Caco-2 (cell line): ENCODE measurements around the gene UBXN10. TPM values are rescaled to one million over a fixed set of nuclear protein-coding genes. Genes with fewer than 3 reads are reported as not detected.

Experiments used
- BruUV-seq: library from RNA; stranded (reverse); fragments of 400-500 nt; replicated peaks from 2 replicates; lab custom pipeline; 2021; lab: Mats Ljungman, UMichigan
- CTCF ChIA-PET: fragments of 300-600 bp; sonication (Branson Sonifier 250); formaldehyde crosslinking; loops from one replicate; lab custom pipeline; 2022; ENCODE audit warnings: antibody characterized with exemption; lab: Charles Lee
- POLR2A ChIA-PET: fragments of 300-600 bp; sonication (Branson Sonifier 250); formaldehyde crosslinking; loops from one replicate; lab custom pipeline; 2022; ENCODE audit warnings: antibody characterized with exemption; lab: Charles Lee
- DNase-seq, 2 experiments: peaks; one replicate each; pipeline versions ENCODE4 v3.0.0 to v3.0.0-alpha.2; 2020 to 2022
- H3K27me3 ChIP-seq: replicated peaks from 2 replicates; pipeline ENCODE4 v1.6.0; 2011; ENCODE audit warnings: low read length; ENCODE audit not compliant: control insufficient read depth, insufficient read depth
- H3K36me3 ChIP-seq: 2 replicates; pipeline ENCODE4 v1.5.1; 2011; ENCODE audit warnings: low read length; ENCODE audit not compliant: control insufficient read depth, insufficient read depth
- H3K4me1 ChIP-seq: fragments of 250-450 bp; sonication (Bioruptor Pico); 2 replicates; pipeline ENCODE4 v1.5.1; 2020; ENCODE audit warnings: mild to moderate bottlenecking
- H3K4me3 ChIP-seq: 2 replicates; pipeline ENCODE4 v1.5.1; 2011; ENCODE audit warnings: low read depth, mild to moderate bottlenecking, control low read depth, low read length
- H3K9me3 ChIP-seq: fragments of 250-450 bp; sonication (Bioruptor Pico); 2 replicates; pipeline ENCODE4 v1.5.1; 2020; ENCODE audit warnings: mild to moderate bottlenecking, moderate library complexity
- H3K27ac Mint-ChIP-seq: one replicate; pipeline ENCODE4 v1.8.0; 2022; ENCODE audit warnings: mixed read lengths; ENCODE audit not compliant: unreplicated experiment
- H3K27me3 Mint-ChIP-seq: one replicate; pipeline ENCODE4 v1.8.0; 2022; ENCODE audit warnings: mixed read lengths; ENCODE audit not compliant: insufficient read depth, unreplicated experiment
- H3K36me3 Mint-ChIP-seq: one replicate; pipeline ENCODE4 v1.8.0; 2022; ENCODE audit warnings: mild to moderate bottlenecking, mixed read lengths; ENCODE audit not compliant: insufficient read depth, unreplicated experiment
- H3K4me1 Mint-ChIP-seq: one replicate; pipeline ENCODE4 v1.8.0; 2022; ENCODE audit warnings: low read depth, mixed read lengths; ENCODE audit not compliant: unreplicated experiment
- H3K4me3 Mint-ChIP-seq: one replicate; pipeline ENCODE4 v1.8.0; 2022; ENCODE audit warnings: mild to moderate bottlenecking, moderate library complexity, mixed read lengths; ENCODE audit not compliant: unreplicated experiment
- H3K9me3 Mint-ChIP-seq: one replicate; pipeline ENCODE4 v1.8.0; 2022; ENCODE audit warnings: mixed read lengths; ENCODE audit not compliant: unreplicated experiment
- CTCF ChIP-seq, 2 experiments: fragments of 200-600 bp in 1 of 2; IDR thresholded peaks; 1 replicate in 1 of 2; 2 replicates in 1 of 2; pipeline versions ENCODE4 v1.5.1 to v1.8.0; 2011 to 2022; ENCODE audit warnings: antibody characterized with exemption in 1 of 2, control low read depth in 1 of 2, inconsistent platforms in 1 of 2, low read depth in 1 of 2, low read length in 1 of 2, mild to moderate bottlenecking in 1 of 2, moderate library complexity in 1 of 2; ENCODE audit not compliant: insufficient read depth in 1 of 2, severe bottlenecking in 1 of 2, unreplicated experiment in 1 of 2
- intact Hi-C: fragments of 100-400 bp; cut with micrococcal nuclease; formaldehyde crosslinking; loops from one replicate; pipeline ENCODE4 v1.10.0; 2022; ENCODE audit not compliant: unreplicated experiment
- total RNA-seq: library from RNA; stranded (reverse); gene quantifications from 2 replicates; pipeline ENCODE4 v1.2.3, GENCODE V29; 2022

UBXN10 gene
- total RNA-seq, 1 experiment from 2014 or later: 0.07 TPM

DNA sequence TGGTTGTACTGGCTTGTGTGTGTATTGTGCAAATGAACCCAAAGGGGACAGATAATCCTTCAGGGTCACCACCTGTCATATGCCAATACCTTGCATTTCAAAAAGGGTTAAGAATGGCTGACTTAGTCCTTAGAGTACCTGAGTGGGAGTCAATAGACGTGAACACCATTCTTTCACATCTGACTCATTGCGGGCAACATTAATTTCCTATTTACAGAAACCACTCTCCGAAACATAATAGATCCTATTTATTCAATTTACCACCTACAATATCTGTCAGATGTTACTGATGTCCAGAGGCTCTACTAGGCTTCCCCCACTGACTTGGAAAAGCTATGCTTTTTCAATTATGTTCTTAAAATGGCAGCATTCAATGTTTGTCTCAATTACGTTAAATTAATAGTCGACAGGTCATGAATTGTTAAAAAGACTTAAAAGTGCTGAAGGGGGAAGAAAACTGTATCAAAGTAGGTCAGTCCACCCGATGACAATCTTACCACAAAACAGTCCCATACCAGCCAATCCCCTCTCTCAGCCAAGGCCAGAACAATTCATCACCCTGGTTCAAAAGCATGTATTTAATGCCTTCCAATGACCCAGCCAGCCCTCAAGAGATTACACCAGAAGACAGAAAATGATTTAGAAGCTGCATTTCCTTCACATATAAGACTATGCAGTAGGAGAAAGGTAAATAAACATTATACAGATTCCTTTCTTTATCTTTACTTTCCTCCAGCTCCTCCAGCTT is 49.1 kb downstream of the UBXN10 start:
- Histone ChIP-seq H3K4me1 (no peaks in the 10 kb centered on the region), H3K27me3 (no peaks in the 10 kb centered on the region), H3K36me3 (no peaks in the 10 kb centered on the region), H3K9me3 (no peaks in the 10 kb centered on the region), H3K4me3 (no peak overlapping the region)
- POLR2A ChIA-PET: no interaction called here
- no peak for DNase-seq
- Mint-ChIP-seq H3K4me3 (no peak overlapping the region), H3K27me3 (no peaks in the 10 kb centered on the region), H3K4me1 (no peaks in the 10 kb centered on the region), H3K36me3 (no peaks in the 10 kb centered on the region), H3K27ac (no peak overlapping the region), H3K9me3 (no peaks in the 10 kb centered on the region)
- TF ChIP-seq CTCF (IDR thresholded peaks at IDR 0.05; ENCODE audit: insufficient read depth in 1 of 2, low read depth in 1 of 2, low read length in 1 of 2, severe bottlenecking in 1 of 2, unreplicated experiment in 1 of 2): no peak
- BruUV-seq: no TSS peak
- CTCF ChIA-PET: no interaction called here
- intact Hi-C loops: no loop called here

DNA sequence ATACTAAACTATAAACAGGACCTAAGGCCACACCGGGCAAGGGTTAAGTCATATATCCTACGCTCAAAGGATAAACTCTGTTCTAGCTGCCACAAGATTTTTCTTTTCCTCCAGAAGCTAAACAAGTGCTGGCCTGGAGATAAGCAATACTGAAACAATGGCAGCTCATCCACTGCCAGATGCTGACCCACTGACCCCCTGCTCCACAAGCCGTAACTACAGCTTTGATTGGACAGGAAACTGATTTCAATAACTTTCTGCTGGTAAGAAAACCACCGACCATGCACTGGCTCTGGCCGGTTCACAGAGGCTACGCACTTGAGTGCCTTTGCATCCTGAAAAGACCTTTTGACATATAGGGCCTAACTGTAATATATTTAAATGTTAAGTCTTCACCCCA is 51.8 kb downstream of the UBXN10 start:
- POLR2A ChIA-PET: no interaction called here
- no peaks in the 10 kb centered on the region for H3K4me1 ChIP-seq
- BruUV-seq: no TSS peak
- H3K9me3 ChIP-seq: no peaks in the 10 kb centered on the region
- H3K27ac Mint-ChIP-seq: no peak overlapping the region
- TF ChIP-seq CTCF (IDR thresholded peaks at IDR 0.05; ENCODE audit: insufficient read depth in 1 of 2, low read depth in 1 of 2, low read length in 1 of 2, severe bottlenecking in 1 of 2, unreplicated experiment in 1 of 2): no peak
- no peaks in the 10 kb centered on the region for H3K36me3 ChIP-seq
- intact Hi-C loops: no loop called here
- H3K27me3 ChIP-seq: no peaks in the 10 kb centered on the region
- DNase-seq: no peak
- H3K9me3 Mint-ChIP-seq: no peaks in the 10 kb centered on the region
- no peak overlapping the region for H3K4me3 ChIP-seq
- no peaks in the 10 kb centered on the region for H3K4me1 Mint-ChIP-seq
- H3K36me3 Mint-ChIP-seq: no peaks in the 10 kb centered on the region
- peaks cover 14% of the 10 kb centered on the region for H3K27me3 Mint-ChIP-seq
- CTCF ChIA-PET: no interaction called here
- H3K4me3 Mint-ChIP-seq: no peak overlapping the region

DNA sequence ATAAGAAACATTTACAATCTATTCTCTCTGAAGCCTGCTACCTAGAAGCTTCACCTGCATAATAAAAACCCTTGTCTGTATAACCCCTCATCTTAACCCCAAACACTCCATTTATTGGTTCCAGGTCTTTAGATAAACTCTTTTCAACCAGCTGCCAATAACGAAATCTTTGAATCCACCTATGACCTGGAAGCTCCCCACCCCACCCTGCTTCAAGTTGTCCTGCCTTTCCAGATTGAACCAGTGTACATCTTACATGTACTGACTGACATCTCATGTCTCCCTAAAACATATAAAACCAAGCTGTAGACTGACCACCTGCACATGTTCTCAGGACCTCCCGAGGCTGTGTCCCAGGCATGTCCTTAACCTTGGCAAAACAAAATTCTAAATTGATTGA is 54.1 kb downstream of the UBXN10 start:
- Mint-ChIP-seq H3K27ac (no peak overlapping the region), H3K9me3 (no peaks in the 10 kb centered on the region), H3K4me3 (no peak overlapping the region), H3K36me3 (no peaks in the 10 kb centered on the region), H3K4me1 (no peaks in the 10 kb centered on the region), H3K27me3 (peaks cover 16% of the 10 kb centered on the region)
- H3K4me3 ChIP-seq: no peak overlapping the region
- no peak for DNase-seq
- no peaks in the 10 kb centered on the region for H3K27me3 ChIP-seq
- H3K36me3 ChIP-seq: no peaks in the 10 kb centered on the region
- ChIA-PET POLR2A (no interaction called here), CTCF (no interaction called here)
- TF ChIP-seq CTCF (IDR thresholded peaks at IDR 0.05; ENCODE audit: insufficient read depth in 1 of 2, low read depth in 1 of 2, low read length in 1 of 2, severe bottlenecking in 1 of 2, unreplicated experiment in 1 of 2): no peak
- H3K9me3 ChIP-seq: no peaks in the 10 kb centered on the region
- intact Hi-C loops: no loop called here
- H3K4me1 ChIP-seq: no peaks in the 10 kb centered on the region
- no TSS peak for BruUV-seq
